KBM-7 (cell line): ENCODE measurements around the gene RANBP9.

ENCODE experiments used
- DNase-seq: peaks from one replicate; pipeline ENCODE4 v3.0.0-alpha.2; 2015
- in situ Hi-C: fragments of 300-500 bp; cut with MboI; formaldehyde crosslinking; loops from 2 replicates; pipeline ENCODE4 v1.14.3; 2020; ENCODE audit warnings: low sequenced_read_pairs, low pct_unique_long_range_greater_than_20kb, mixed read lengths

RANBP9 gene

DNA sequence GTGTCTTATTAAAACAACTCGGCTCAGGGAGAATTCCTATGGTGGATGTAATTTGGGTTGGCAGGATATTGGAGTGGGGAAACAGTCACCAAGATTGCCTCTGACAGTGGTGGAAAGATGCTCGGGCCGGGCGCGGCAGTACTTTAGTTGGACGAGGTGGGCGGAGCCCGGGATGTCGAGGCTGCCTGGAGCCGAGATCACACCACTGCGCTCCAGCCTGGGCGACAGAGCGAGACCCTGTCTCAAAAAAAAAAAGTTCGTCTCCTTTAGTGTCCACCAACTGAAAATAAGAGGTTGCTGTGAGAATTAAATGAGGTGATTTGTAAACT is 95.9 kb downstream of the RANBP9 start:
- DNase-seq = peak; percentile 55
- in situ Hi-C loops = no loop called here

DNA sequence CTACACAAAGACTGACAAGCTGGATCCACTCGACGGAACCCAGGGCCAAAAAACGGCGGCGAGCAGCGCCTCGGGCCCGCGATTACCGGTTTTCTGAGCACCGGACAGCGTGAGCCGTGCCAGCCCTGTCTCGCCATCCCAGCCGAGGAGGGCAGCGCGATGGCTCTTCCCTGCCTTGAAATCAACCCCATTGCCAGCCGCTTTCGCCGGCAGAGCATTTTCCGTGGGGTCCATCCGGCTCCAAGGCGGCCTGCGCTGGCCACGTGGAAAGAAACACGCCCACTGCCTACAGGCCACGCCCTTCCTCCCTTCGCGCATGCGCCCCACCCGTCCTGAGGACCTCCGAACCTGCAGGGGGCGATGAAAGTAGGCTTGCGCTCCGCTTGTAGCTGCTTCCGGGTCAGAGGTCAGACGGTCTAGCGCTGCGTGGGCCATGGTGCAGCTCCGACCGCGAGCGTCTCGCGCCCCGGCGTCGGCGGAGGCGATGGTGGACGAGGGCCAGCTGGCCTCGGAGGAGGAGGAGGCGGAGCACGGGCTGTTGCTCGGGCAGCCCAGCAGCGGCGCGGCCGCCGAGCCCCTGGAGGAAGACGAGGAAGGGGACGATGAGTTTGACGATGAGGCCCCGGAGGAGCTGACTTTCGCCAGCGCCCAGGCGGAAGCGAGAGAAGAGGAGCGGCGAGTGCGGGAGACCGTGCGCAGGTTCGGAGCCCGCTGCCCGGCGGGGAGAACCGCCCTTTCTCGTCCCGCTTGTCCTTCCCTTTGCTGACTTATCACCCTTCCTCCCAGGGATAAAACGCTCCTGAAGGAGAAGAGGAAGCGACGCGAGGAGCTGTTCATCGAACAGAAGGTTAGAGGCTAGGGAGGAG is 96.5 kb downstream of the RANBP9 start, which contains the start of gene NOL7:
Gene NOL7 (plus strand): TSS at position 410 of the 866 bp plus-strand sequence. CDS start 24 bp downstream, at position 434.
- in situ Hi-C loops = no loop called here
- peak; percentile 96 for DNase-seq

DNA sequence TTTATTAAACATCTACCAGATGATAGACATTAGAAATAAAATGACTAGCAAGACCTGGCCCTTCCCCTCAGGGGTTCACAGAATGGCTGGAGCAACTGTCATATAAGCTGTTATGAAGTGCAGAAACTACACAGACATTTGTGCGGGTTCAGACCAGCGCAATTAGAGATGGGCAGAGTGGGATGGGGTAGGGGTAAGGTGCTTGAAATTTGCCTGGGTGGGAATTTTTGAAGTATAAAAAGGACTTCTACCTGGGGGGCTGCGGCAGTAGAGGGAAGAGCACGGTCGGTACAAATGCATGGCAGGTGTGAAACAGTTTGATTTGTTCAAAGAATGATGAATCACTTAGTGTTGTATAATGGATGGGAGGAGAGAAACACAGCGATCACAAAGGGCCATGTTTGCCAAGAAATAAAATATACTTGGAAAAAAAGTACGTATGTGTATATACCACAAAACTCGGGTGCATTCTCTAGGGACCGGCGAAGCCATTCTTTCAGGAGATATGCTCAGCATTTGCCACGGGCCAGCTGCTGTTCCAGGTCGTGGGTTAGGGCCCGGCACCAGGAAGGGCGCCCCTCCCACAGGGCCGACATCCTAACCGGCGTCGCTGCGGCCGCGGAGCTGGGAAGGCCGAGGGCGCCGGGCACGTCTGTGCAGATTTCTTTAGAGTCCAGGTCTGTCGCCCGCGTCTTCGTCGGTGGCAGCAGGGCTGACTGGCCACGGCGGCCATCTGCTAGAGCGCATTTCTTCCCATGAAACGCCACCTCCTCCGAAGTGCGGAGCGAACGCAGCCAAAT is 97.3 kb downstream of the RANBP9 start:
- in situ Hi-C loops = no loop called here
- no peak for DNase-seq

DNA sequence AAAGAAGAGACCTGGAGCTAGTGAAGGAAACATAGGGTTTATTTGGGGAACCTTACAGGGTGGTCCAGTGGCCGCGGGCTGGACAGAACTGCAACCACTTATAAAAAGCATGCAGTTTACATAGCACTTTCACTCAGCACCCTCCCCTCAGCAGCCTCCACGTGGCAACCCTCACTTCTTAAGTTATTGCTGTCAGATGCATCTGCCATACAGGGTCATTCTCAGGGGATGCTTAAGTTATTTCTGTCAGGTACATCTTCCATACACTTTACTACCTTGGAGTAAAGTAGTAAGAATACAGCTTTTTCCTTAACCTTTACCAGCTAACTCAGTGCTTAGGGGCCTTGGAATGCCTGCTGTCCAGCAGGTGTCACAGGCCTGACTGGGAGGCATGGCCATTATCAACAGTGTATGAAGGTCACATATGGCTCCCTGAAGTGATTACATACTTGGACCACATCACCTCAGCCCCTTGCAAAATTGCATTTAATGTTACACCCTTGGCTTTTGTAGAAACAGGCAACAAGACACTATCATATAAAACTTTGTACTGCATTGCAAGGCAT is 98.5 kb downstream of the RANBP9 start:
- in situ Hi-C loops = no loop called here
- DNase-seq = no peak

DNA sequence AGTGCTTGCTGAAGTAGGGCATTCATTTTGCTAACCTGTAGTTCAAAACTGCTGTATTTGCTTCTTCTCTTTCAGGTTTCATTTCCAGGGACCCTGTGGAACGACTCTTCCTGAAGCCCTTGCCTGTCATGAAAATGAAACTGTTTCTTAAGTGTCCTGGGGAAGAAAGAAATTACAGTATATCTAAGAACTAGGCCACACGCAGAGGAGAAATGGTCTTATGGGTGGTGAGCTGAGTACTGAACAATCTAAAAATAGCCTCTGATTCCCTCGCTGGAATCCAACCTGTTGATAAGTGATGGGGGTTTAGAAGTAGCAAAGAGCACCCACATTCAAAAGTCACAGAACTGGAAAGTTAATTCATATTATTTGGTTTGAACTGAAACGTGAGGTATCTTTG is 99.9 kb downstream of the RANBP9 start:
- no peak for DNase-seq
- in situ Hi-C loops = no loop called here

DNA sequence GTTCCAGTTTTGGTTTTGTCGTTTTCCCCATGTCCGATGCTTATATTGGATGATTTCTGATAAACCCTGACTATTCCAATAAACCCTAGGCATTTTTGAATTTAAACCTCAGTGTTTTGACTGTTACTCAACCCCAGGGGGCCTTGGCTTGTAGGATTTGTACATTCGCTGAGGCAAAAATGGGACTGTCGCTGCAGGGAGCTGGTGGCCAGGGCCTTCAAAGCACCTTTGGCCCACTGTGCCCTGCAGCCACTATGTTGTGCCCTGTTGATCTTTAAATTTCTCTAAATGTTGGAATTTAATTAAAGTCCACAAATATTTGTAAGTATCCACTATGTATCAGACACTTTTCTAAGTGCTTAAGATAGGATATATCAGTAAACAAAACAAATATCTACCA is 106.0 kb downstream of the RANBP9 start:
- DNase-seq = no peak
- in situ Hi-C loops = no loop called here

DNA sequence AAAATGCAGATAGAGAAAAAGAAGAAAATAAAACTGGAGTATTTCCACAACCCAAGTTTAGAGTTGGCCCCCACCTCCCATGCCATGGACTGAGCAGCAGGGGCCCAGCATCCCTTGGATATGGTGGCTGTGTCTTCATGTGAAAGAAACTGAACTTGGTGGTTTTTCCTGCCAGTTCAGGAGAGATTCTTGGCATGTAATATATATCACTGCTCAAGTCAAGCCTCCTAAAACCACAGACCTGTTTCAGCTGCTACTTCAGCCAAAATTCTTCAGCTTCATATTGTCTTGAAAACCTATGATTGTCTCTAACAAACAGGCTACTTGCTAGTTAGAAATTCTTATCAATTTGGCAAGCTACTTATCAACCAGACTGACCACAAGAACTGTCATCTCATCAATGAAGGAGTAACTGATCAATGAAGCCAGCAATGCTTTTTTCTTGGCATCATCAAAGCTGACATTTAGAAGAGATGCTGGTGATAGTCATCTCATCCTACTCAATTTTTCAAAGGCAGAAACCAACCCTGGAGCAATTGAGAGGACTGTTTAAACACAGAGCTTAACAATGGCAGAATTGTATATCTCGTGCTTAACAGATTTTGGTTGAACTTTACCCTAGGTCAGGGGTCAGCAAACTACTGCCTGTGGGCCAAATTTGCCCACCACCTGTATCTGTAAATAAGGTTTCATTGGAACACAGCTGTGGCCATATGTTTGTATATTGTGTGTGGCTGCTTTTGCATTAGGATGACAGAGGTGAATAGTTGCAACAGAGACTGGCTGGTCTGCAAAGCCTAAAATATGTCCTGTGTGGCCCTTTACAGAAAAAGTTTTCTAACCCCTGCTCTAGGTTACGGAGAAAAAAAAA is 106.9 kb downstream of the RANBP9 start:
- in situ Hi-C loops = no loop called here

DNA sequence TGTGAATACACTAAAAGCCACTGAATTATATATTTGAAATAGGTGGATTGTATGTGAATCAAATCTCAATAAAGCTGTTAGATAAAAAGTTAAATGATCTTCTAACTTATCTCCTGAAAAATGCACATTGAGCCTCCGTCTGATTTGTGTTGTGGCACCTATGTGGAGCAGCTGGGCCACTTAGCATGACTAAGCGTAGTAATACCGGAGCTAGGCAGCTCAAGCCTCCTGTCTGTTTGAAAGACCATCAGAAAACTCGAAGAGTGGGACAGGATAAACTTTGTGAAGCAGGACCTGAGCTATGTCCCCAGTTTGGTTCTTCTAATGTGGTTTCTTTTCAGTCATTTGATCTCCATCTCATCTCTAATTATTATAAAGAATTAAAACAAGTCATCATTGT is 107.5 kb downstream of the RANBP9 start:
- in situ Hi-C loops = no loop called here
- DNase-seq = no peak

More for the DNA sequence above, 106.9 kb downstream of the RANBP9 start:
- DNase-seq = no peak

DNA sequence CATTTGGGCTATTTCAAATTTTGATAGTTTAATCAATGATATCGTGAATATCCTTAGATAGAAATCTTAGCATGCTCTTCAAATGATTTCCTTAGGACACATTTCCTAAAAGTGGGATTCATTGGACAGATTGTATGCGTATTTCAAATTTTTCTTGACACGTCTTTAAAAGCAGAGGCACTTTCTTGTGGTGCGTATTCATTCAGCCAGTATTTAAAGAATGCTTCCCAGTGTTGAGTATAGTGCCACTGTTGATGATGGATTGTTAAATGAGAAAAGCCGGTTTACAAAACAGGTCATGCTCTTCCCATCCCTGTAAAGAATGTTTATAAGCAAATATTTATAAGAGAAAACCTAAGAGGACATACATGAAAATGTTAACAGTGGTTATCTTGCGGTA is 111.6 kb downstream of the RANBP9 start:
- in situ Hi-C loops = no loop called here

DNA sequence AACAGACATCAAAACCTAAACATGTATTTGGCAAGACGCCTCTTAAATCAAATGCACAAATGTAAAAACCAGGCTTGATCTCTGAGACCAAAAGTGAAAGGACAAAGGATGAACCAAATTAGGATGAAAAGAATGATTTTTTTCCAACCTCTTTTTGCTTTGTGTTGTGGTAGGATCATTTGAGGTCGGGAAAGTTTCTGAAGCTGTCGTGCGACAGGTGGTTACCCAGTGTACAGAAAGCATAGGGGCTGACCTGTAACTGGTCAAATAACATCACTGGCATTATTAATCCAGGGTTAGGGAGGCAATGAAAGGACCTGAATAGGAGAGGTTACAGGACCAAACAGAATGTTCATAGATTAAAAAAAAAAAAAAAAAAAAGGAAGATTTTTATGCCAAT is 114.6 kb downstream of the RANBP9 start:
- in situ Hi-C loops = no loop called here
- DNase-seq = no peak

More for the DNA sequence above, 111.6 kb downstream of the RANBP9 start:
- no peak for DNase-seq

DNA sequence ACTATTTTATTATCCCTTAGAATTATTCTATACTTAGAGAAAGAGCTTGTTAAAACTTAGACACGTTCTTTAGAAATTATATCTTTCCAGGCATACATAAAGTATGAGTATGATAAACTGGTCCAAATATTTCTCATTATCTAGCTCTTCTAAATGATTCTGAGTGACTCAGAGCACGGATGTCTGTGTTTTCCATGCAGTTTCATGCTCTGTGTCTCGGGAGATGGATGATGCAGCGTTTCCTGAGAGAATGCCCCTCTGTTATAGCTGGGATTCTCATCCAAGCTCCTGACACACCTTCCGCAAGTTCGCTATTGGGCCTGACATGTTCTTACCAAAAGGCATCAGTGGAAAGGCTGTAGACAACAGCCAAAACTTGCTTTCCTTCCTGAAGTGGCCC is 117.9 kb downstream of the RANBP9 start:
- no peak for DNase-seq
- in situ Hi-C loops = no loop called here

DNA sequence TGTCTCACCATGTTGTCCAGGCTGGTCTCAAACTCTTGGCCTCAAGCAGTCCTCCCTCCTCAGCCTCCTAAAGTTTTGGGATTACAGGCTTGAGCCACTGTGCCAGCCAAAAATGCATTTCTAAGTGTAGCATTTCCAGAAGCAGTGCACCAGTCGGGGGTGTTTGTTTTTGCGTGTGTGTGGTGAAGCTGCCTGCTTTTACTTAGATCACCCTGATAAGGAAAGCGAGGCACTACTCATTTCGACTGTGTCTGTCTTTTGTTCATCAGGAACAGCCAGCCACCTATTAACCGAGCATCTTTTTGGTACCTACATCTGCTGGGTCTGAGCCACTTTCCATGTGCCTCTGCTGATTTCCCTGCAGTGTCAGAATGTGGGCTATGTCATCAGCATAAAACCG is 118.5 kb downstream of the RANBP9 start:
- DNase-seq = no peak
- in situ Hi-C loops = no loop called here

DNA sequence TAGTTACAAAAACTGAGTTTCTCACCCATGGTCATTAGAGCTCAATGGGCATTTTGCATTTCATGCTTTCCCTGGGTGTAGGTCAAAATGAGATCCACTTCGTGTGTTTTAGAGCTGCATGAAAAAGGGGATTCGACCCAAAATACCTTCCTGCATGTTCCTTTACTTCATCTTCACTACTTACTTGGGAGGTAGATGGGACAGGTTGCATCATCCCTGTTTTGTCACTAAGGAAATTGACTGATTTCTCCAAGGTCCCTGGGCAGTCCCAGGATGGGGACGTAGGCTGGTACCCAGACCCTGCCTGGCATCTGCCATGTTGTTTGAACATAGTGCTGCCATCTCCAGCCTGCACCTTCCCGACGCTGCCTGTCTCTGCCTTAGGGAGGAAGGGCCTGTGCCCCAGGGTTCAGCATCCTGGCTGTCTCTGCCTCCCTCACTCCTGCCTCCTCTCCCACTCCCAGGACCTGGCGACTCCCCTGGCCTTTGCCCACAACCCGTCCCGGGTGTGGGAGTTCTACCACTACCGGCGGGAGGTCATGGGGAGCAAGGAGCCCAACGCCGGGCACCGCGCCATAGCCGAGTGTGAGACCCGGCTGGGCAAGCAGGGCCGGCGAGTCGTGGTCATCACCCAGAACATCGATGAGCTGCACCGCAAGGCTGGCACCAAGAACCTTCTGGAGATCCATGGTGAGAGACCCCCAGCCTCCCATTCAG is 120.3 kb downstream of the RANBP9 start:
- no peak for DNase-seq
- in situ Hi-C loops = no loop called here

DNA sequence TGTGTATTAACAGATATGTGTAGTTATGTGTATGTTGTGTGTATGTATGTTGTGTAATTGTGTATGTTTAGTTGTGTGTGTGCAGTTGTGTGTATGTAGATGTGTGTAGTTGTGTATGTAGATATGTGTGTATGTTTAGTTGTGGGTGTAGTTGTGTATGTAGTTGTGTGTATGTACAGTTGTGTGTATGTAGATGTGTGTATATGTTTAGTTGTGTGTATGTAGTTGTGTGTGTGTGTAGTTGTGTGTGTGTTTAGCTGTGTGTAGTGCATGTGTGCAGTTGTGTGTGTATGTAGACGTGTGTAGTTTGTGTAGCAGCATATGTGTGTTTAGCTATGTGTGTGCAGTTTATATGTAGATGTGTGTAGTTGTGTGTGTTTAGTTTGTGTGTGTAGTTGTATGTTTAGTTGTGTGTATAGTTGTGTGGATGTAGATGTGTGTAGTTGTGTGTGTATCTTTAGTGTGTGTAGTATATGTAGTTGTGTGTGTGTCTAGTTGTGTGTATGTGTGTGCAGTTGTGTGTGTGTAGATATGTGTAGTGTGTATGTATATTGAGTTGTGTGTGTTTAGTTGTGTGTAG is 121.0 kb downstream of the RANBP9 start:
- in situ Hi-C loops = no loop called here
- no peak for DNase-seq

DNA sequence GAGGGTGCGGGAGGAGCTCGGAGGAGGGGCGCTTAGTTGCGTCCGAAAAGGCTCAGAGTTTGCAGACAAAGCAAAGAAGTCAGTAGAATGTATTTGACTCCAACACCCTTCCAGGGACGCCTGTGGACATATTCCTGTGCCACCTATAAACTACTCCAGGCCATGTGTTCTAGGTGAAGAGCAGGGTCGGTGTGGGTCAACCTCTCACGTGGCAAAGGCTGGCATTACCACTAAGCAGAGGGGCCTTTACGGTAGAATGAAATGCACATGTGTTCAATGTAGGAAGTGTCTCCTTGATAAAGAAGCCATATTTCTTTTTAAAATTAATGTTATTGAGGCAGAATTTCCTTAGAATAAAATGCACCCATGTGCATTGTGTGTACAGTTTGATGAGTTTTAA is 121.8 kb downstream of the RANBP9 start:
- no peak for DNase-seq
- in situ Hi-C loops = no loop called here

DNA sequence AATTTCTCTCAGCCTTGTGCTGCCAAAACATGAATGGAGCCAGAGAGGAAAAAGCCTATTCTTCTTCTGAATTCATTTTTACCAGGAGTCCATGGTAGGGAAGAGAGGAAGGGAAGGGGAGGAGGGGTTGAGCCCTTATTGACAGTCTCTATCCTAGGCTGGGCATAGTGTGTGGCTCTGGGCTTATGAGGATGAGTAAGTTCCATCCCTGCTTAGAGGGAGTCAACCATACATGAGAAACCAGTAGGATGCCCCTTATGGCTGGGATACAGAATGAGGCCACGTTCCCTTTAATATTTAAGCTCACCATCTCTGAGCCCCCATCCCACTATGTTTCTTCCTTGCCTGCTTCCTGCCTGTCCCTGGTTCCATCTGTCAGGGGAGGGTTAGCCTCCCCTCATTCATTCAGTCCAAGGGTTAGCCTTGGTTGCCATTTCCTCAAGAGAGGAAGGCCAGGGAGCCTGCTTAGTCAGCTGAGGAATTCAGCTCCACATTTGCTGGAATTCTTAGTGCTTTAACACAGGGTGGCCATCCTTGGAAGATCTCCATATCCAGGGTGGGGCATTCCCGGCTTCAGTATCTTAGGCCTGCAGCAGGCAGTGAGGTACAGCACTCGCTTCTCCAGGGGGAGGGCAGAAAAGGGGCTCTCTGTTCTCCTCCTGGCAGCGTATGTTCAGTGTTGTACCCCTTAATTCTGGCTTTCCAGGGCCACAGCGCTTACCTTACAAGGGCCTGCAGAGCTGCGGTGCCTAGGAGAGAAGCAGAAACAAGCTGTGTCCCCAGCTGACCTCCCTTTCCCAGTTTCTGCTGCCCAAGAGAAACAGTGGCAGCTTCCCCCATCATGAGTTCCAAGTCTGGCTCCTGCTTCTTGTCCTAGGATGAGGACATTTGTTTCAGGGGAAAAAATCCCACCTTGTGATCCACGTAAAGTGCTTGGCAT is 124.8 kb downstream of the RANBP9 start:
- DNase-seq = no peak

DNA sequence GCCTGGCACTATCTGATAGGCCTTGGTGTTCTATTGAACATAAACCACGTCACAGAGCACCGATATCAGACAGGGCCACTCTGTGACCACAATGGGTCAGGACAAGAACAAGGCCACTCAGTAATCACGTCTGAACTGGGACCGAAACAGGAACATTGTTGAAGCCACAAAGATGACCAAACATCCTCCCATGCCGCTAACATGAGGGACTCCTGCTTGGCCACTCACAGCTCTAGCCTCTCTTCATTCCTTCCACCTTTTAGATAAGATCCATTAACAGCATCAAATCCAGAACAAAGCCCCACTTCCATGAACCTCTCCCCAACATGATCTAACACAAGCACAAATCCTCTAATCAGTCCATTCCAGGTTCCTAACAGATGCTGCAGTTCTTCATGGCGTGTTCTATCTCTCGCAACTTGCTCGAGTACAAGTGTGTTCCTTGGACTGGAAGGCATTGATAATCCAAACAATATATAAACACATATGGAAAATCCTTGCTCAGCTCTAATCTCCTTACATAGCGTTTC is 129.9 kb downstream of the RANBP9 start:
- no peak for DNase-seq
- in situ Hi-C loops = no loop called here

More for the DNA sequence above, 124.8 kb downstream of the RANBP9 start:
- in situ Hi-C loops = no loop called here
